ENCODE data around the gene FAM187B. TPM values are rescaled to one million over a fixed set of nuclear protein-coding genes. Genes with fewer than 3 reads are reported as not detected.

FAM187B gene
- total RNA-seq, 2 donors from 2014 or later: not detected

DNA sequence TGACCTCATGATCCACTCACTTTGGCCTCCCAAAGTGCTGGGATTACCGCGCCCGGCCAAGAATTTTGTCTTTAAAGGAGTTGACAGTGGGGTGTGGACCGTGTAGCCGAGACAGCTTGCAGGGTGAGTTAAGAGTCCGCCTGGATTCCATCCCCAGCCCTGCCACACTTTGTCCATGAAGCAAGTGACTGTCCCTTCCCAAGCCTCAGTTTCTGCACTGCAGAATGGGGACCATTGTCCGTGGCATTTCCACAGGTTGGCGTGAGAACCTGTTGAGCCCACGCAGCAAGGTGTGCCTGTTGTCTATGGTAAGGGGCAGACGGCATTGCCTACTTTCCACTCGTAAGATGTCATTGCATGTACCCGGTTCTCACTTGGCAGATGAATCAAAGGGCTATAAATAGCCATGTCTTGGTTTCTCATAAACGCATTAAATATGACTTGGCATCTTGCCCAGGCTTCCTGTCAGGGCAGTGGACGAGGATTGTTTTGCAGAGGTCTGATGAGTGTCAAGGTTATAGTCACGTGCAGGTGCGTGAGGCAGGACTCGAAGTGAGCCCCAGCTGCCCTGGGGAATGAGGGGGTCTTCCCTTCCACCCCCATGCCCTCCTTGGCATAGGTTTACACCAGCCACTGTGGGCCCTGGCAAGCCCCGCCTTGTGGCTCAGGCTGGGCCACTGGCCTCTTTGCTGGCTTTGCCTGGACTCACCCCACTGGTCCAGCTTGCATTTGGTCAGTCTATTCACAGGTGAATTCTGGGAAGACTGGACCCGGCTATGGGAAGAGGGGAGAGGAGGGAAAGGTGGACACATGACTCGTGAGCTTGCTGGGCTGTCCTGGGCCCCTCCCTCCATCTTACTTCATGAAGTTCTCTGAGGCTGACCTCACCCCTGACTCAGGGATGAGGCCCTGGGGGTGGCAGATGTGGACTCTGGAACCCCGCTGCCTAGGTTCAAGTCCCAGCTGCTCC, 14.6 kb downstream of the FAM187B start:
- no peak overlapping the region for H3K27ac ChIP-seq (ENCODE audit: low read depth, low read length)
- H3K4me3 ChIP-seq (ENCODE audit: low read length): no peak overlapping the region
- WGBS, 2 experiments (ENCODE audit: insufficient coverage in 1 of 2, insufficient read length in 1 of 2): 85 to 88% methylated on average over 15 to 21 of the region's 21 CpGs
- peaks cover 1% of the 10 kb centered on the region for H3K9me3 ChIP-seq (ENCODE audit: control insufficient read depth, low read length)
- peak; percentile 11 for DNase-seq
- no peak overlapping the region for H3K9ac ChIP-seq (ENCODE audit: extremely low read depth, low read length, poor library complexity, severe bottlenecking)
- no peaks in the 10 kb centered on the region for H3K4me1 ChIP-seq (ENCODE audit: control insufficient read depth, insufficient read depth, low read length)
- Mint-ChIP-seq H3K4me1 (no peaks in the 10 kb centered on the region), H3K27me3 (ENCODE audit: insufficient read depth) (peaks cover 4% of the 10 kb centered on the region), H3K4me3 (no peak overlapping the region), H3K36me3 (ENCODE audit: low read depth) (no peaks in the 10 kb centered on the region), H3K27ac (no peak overlapping the region), H3K9me3 (peaks cover 15% of the 10 kb centered on the region)
- H3K36me3 ChIP-seq (ENCODE audit: control insufficient read depth, insufficient read depth, low read length): no peaks in the 10 kb centered on the region
- TF ChIP-seq, protein P1, sequence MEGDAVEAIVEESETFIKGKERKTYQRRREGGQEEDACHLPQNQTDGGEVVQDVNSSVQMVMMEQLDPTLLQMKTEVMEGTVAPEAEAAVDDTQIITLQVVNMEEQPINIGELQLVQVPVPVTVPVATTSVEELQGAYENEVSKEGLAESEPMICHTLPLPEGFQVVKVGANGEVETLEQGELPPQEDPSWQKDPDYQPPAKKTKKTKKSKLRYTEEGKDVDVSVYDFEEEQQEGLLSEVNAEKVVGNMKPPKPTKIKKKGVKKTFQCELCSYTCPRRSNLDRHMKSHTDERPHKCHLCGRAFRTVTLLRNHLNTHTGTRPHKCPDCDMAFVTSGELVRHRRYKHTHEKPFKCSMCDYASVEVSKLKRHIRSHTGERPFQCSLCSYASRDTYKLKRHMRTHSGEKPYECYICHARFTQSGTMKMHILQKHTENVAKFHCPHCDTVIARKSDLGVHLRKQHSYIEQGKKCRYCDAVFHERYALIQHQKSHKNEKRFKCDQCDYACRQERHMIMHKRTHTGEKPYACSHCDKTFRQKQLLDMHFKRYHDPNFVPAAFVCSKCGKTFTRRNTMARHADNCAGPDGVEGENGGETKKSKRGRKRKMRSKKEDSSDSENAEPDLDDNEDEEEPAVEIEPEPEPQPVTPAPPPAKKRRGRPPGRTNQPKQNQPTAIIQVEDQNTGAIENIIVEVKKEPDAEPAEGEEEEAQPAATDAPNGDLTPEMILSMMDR (conservative IDR thresholded peaks at IDR 0.05): no peak
- H3K27me3 ChIP-seq (ENCODE audit: control insufficient read depth, insufficient read depth, low read length, poor library complexity, severe bottlenecking): no peaks in the 10 kb centered on the region

DNA sequence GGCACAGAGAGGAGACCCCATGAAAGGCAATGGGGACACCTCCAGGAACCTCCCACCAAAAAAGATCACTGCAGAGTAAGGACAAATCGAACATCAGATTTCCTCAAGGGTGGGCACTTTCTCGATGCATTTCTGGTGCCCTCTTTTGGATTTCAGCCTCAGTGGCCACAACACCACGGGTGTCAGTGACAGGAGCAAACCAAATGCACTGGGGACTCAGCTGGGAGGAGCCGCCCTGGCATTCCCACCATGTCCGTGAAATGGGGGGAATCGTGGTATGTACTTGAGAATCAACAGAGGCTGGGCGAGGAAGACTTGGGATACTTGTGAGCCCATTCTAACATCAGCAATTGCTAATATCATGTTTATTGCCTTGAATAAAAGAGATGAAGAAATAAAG, 16.3 kb downstream of the FAM187B start:
- Mint-ChIP-seq H3K27me3 (ENCODE audit: insufficient read depth) (no peaks in the 10 kb centered on the region), H3K9me3 (peaks cover 3% of the 10 kb centered on the region), H3K27ac (no peak overlapping the region), H3K4me1 (no peaks in the 10 kb centered on the region), H3K4me3 (no peak overlapping the region), H3K36me3 (ENCODE audit: low read depth) (no peaks in the 10 kb centered on the region)
- Histone ChIP-seq H3K27ac (ENCODE audit: low read depth, low read length) (no peak overlapping the region), H3K27me3 (ENCODE audit: control insufficient read depth, insufficient read depth, low read length, poor library complexity, severe bottlenecking) (no peaks in the 10 kb centered on the region), H3K36me3 (ENCODE audit: control insufficient read depth, insufficient read depth, low read length) (no peaks in the 10 kb centered on the region), H3K9me3 (ENCODE audit: control insufficient read depth, low read length) (no peaks in the 10 kb centered on the region), H3K4me3 (ENCODE audit: low read length) (no peak overlapping the region), H3K4me1 (ENCODE audit: control insufficient read depth, insufficient read depth, low read length) (no peaks in the 10 kb centered on the region), H3K9ac (ENCODE audit: extremely low read depth, low read length, poor library complexity, severe bottlenecking) (no peak overlapping the region)
- TF ChIP-seq, protein P1 (conservative IDR thresholded peaks at IDR 0.05): no peak
- peak; percentile 18 for DNase-seq
- WGBS, 2 experiments (ENCODE audit: insufficient coverage in 1 of 2, insufficient read length in 1 of 2): 71 to 93% methylated on average over 3 to 7 of the region's 7 CpGs

DNA sequence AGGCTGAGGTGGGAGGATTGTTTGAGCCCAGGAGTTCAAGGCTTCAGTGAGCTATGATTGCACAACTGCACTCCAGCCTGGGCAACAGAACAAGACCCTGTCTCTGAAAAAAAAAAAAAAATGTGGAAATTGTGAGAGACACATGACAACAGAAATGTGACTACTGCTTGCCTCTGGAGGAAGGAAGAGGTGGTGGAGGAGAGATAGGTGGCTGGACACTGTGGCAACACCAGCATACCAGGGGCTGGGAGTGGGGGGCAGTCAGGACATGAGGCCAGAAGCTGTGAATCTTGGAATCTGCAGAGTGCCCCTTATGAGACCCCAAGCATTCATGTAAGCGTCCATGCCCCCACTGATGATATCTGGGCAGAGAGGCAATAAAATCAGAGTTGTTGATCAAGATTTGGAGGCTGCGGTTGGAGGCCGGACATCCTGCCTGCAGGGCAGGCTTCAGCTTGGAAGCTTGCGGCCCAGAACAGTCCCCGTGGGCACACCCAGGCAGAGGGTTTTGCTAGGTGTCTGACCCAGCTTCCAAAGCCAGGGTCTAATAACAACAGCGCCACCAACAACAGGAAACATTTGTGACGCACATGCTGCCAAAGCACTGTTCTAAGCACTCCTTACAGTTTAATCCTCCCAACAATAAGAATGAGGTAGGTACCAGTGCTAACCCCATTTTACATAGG, 16.9 kb downstream of the FAM187B start:
- no peaks in the 10 kb centered on the region for H3K27me3 Mint-ChIP-seq (ENCODE audit: insufficient read depth)
- no peak overlapping the region for H3K9ac ChIP-seq (ENCODE audit: extremely low read depth, low read length, poor library complexity, severe bottlenecking)
- H3K9me3 Mint-ChIP-seq: no peaks in the 10 kb centered on the region
- H3K4me1 Mint-ChIP-seq: no peaks in the 10 kb centered on the region
- H3K4me3 Mint-ChIP-seq: no peak overlapping the region
- H3K27me3 ChIP-seq (ENCODE audit: control insufficient read depth, insufficient read depth, low read length, poor library complexity, severe bottlenecking): no peaks in the 10 kb centered on the region
- peak; percentile 17 for DNase-seq
- H3K9me3 ChIP-seq (ENCODE audit: control insufficient read depth, low read length): no peaks in the 10 kb centered on the region
- WGBS, 2 experiments (ENCODE audit: insufficient coverage in 1 of 2, insufficient read length in 1 of 2): 93 to 94% methylated on average over 4 to 7 of the region's 7 CpGs
- no peak overlapping the region for H3K27ac ChIP-seq (ENCODE audit: low read depth, low read length)
- H3K4me1 ChIP-seq (ENCODE audit: control insufficient read depth, insufficient read depth, low read length): no peaks in the 10 kb centered on the region
- no peak overlapping the region for H3K27ac Mint-ChIP-seq
- TF ChIP-seq, protein P1 (conservative IDR thresholded peaks at IDR 0.05): no peak
- H3K36me3 ChIP-seq (ENCODE audit: control insufficient read depth, insufficient read depth, low read length): no peaks in the 10 kb centered on the region
- no peaks in the 10 kb centered on the region for H3K36me3 Mint-ChIP-seq (ENCODE audit: low read depth)
- H3K4me3 ChIP-seq (ENCODE audit: low read length): no peak overlapping the region
